Kidney (tissue), 14 donors: ENCODE measurements around the gene ACOXL. TPM values are rescaled to one million over a fixed set of nuclear protein-coding genes. Genes with fewer than 3 reads are reported as not detected.

Source experiments
- DNase-seq, 5 donors: peaks; one replicate each; pipeline ENCODE4 v3.0.0-alpha.2; 2013 to 2020
- FAIRE-seq: peaks from 2 replicates; lab custom pipeline; 2012; peaks lifted over from hg19 to GRCh38; lab: Jason Lieb, UNC
- H3K27ac ChIP-seq, 2 donors: one replicate each; pipeline ENCODE4 v1.7.0; 2013; ENCODE audit warnings: low read depth in 2 of 2, low read length in 2 of 2, inconsistent platforms in 1 of 2
- H3K27me3 ChIP-seq: one replicate; pipeline ENCODE4 v1.7.1; 2013; ENCODE audit warnings: low read length, inconsistent platforms; ENCODE audit not compliant: control insufficient read depth, insufficient read depth
- H3K36me3 ChIP-seq, 3 donors: one replicate each; pipeline versions ENCODE4 v1.7.0 to v1.7.1; 2013; ENCODE audit warnings: low read length in 3 of 3, control low read depth in 1 of 3, inconsistent platforms in 1 of 3; ENCODE audit not compliant: insufficient read depth in 3 of 3, control insufficient read depth in 2 of 3
- H3K4me1 ChIP-seq, 3 donors: one replicate each; pipeline versions ENCODE4 v1.7.0 to v1.7.1; 2013; ENCODE audit warnings: low read length in 3 of 3, inconsistent platforms in 1 of 3, low read depth in 1 of 3; ENCODE audit not compliant: control insufficient read depth in 2 of 3, insufficient read depth in 2 of 3
- H3K4me3 ChIP-seq, 3 donors: one replicate each; pipeline versions ENCODE4 v1.7.0 to v1.8.1; 2013; ENCODE audit warnings: low read length in 3 of 3, control low read depth in 1 of 3, inconsistent platforms in 1 of 3
- H3K9ac ChIP-seq, 3 donors: one replicate each; pipeline versions ENCODE4 v1.7.0 to v1.7.1; 2013; ENCODE audit warnings: low read length in 3 of 3, control low read depth in 1 of 3, inconsistent platforms in 1 of 3
- H3K9me3 ChIP-seq, 3 donors: one replicate each; pipeline versions ENCODE4 v1.7.0 to v1.7.1; 2013; ENCODE audit warnings: low read length in 3 of 3, control low read depth in 1 of 3, inconsistent platforms in 1 of 3; ENCODE audit not compliant: control insufficient read depth in 2 of 3, insufficient read depth in 1 of 3
- intact Hi-C: fragments of 100-400 bp; cut with DNase I; formaldehyde crosslinking; loops from one replicate; pipeline ENCODE4 v1.11.1; 2022
- polyA plus RNA-seq: library from polyadenylated mRNA; stranded (reverse); fragments of 350-450 nt; fragmentation: Illumina TruSeq; extraction: RNeasy Lipid Tissue Mini Kit (QIAGEN cat#74804); gene quantifications from one replicate; pipeline ENCODE4 v1.2.3, GENCODE V29; 2014; ENCODE audit warnings: low read depth, low replicate concordance; ENCODE audit not compliant: insufficient read depth
- total RNA-seq: library from RNA; stranded (reverse); fragmentation: NEBNext Ultra II Directional; extraction: Animal tissue kit (Norgen Biotek cat#: 25700); gene quantifications from one replicate; pipeline ENCODE4 v1.2.1, GENCODE V29; 2021
- TF ChIP-seq, protein P1 (sequence below): IDR thresholded peaks from 3 replicates; pipeline ENCODE4 v1.5.1; 2012; ENCODE audit warnings: mild to moderate bottlenecking, moderate library complexity, borderline replicate concordance; ENCODE audit not compliant: insufficient read depth; ENCODE audit errors: extremely low read depth
- donor health status: control.
- donor health status: control.
- donor health status: control.
- donor health status: control.
- donor health status: control.
- donor health status: DM: yes; HTN: yes; CAD: no.
- donor health status: Normal renal cell carcinoma (clear cell type).

ACOXL gene
- total and polyA plus RNA-seq, 2 donors from 2014 or later: 2.0 TPM; not detected in 1

DNA sequence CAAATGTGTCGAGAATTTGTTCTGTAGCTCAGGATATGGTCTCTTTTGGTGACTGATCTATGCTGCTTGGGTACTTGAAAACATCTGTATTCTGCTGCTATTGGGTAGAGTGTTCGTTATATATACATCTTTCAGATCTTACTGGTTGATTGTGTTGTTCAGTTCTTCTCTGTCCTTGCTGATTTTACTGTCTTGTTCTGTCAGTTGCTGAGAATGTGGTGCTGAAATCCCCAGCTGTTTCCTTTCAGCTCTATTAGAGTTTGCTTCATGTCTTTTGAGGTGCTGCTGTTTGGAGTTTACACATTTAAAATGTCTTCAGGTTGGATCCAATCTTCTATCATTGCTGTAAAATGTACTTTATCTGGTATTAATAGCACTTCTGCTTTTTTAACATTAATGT, 401.2 kb downstream of the ACOXL start:
- peaks cover 0 to 5% (median 0%) of the 10 kb centered on the region in 3 donors for H3K36me3 ChIP-seq
- no peak for FAIRE-seq
- intact Hi-C loops: no loop called here

DNA sequence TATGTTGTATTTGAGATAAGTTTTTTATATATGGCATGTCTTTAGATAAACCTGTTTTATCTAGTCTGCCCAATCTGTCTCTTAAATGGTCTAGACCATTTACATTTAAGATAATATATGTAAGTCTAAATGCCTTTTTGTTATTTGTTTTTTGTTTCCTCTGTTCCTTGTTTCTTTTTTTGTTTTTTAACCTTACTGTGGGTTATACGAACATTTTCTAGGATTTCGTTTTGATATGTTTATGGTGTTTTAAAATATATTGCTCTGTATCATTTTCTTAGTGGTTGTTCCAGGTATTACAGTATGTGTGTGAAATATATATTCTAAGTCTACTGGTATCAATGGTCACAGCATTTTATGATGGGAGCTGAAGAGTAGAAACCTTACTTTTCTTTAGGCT, 401.7 kb downstream of the ACOXL start:
- no peak overlapping the region for H3K9ac ChIP-seq
- no peak overlapping the region for H3K27ac ChIP-seq
- TF ChIP-seq, protein P1, sequence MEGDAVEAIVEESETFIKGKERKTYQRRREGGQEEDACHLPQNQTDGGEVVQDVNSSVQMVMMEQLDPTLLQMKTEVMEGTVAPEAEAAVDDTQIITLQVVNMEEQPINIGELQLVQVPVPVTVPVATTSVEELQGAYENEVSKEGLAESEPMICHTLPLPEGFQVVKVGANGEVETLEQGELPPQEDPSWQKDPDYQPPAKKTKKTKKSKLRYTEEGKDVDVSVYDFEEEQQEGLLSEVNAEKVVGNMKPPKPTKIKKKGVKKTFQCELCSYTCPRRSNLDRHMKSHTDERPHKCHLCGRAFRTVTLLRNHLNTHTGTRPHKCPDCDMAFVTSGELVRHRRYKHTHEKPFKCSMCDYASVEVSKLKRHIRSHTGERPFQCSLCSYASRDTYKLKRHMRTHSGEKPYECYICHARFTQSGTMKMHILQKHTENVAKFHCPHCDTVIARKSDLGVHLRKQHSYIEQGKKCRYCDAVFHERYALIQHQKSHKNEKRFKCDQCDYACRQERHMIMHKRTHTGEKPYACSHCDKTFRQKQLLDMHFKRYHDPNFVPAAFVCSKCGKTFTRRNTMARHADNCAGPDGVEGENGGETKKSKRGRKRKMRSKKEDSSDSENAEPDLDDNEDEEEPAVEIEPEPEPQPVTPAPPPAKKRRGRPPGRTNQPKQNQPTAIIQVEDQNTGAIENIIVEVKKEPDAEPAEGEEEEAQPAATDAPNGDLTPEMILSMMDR: no peak
- FAIRE-seq: peak; percentile 33
- no peak overlapping the region for H3K4me3 ChIP-seq
- H3K36me3 ChIP-seq: peaks cover 0 to 5% (median 0%) of the 10 kb centered on the region in 3 donors
- H3K27me3 ChIP-seq: no peaks in the 10 kb centered on the region
- intact Hi-C loops: no loop called here
- H3K9me3 ChIP-seq: no peaks in the 10 kb centered on the region
- peaks cover 0 to 3% (median 0%) of the 10 kb centered on the region in 3 donors for H3K4me1 ChIP-seq
- DNase-seq: no peak

More for the DNA sequence above, 401.2 kb downstream of the ACOXL start:
- Histone ChIP-seq H3K9me3 (no peaks in the 10 kb centered on the region), H3K4me1 (peaks cover 0 to 3% (median 0%) of the 10 kb centered on the region in 3 donors), H3K4me3 (no peak overlapping the region), H3K27me3 (no peaks in the 10 kb centered on the region), H3K27ac (no peak overlapping the region), H3K9ac (no peak overlapping the region)
- DNase-seq: peak in 1 of 5 donors; percentile 24
- TF ChIP-seq, protein P1: no peak

DNA sequence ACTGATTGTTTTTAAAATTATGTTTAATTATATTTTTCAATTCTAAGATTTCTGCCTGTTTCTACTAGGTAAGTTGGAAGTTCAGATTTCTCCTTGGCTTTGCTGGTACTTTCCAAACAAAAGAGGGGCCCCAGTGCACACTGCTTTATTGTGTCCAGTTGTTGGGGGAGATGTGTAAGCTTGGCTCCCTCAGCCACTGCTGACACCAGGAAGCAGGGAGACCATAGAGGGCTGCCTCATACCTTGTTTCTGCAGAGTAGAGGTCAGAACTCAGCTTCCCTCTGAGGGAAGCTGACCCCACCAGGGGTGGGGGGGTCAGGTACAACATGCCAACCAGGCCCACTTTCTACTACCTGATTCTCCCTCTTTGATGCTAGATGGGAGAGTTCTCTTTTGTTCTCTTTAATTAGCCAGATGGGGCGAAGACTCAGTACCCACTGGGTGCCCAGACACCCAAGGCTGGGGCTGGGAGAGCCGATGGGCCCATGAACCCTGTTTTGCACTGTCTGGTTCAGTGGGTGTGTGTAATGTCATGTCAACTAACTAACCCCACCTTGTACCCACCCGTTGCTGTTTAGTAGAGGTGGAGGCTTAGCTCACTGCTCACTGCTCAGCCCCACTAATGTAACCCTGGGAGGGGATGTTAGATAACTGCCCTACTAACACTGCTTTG, 403.0 kb downstream of the ACOXL start:
- no peaks in the 10 kb centered on the region for H3K9me3 ChIP-seq
- intact Hi-C loops: no loop called here
- no peak overlapping the region for H3K4me3 ChIP-seq
- peaks cover 0 to 3% (median 0%) of the 10 kb centered on the region in 3 donors for H3K36me3 ChIP-seq
- H3K27me3 ChIP-seq: no peaks in the 10 kb centered on the region
- no peak overlapping the region for H3K9ac ChIP-seq
- DNase-seq (no peak), FAIRE-seq (no peak)
- TF ChIP-seq, protein P1: no peak
- H3K4me1 ChIP-seq: peaks cover 0 to 6% (median 0%) of the 10 kb centered on the region in 3 donors
- no peak overlapping the region for H3K27ac ChIP-seq

DNA sequence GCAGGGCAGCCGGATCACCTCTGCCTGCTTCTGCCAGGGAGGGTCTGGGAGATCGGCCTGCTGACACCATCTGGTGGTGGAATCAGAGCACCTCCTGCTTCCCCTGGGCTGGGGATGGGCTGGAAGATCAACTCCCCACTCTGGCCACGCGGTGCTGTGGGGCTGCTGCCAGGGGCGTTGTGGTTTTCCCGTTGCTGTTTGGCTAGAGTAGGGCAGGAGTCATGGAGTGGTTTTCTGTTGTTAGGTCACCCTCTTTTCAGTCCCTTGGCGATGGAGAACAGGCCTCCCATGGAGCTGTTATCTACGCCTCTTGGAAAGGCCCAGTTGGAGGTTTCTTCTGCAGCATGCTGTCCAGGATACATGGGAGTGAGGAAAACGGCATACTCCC, 403.5 kb downstream of the ACOXL start:
- Histone ChIP-seq H3K27me3 (no peaks in the 10 kb centered on the region), H3K4me3 (no peak overlapping the region), H3K27ac (no peak overlapping the region), H3K4me1 (peaks cover 0 to 6% (median 0%) of the 10 kb centered on the region in 3 donors), H3K36me3 (peaks cover 0 to 3% (median 0%) of the 10 kb centered on the region in 3 donors), H3K9me3 (no peaks in the 10 kb centered on the region), H3K9ac (no peak overlapping the region)
- TF ChIP-seq, protein P1: no peak
- DNase-seq (peak in 1 of 5 donors; percentile 59), FAIRE-seq (no peak)
- intact Hi-C loops: no loop called here
